ENCODE data around the gene KRT77.
"Not testable (repeated sequence)": the region's sequence is repeated elsewhere in the genome, so short reads cannot be mapped to it uniquely, and the experiment has no call there.

The KRT77 gene

GRCh38 chr12:52703424-52703823, at the start of gene KRT77:
TSS of gene KRT77 (minus strand) at chr12:52703524. CDS start at chr12:52703434, 90 bp downstream.
- no peak for DNase-seq (ENCODE audit: low read depth in 2 of 3, low spot score in 2 of 3)

GRCh38 chr12:52752516-52752915, 49.2 kb upstream of the KRT77 start:
- no peak for DNase-seq (ENCODE audit: low read depth in 2 of 3, low spot score in 2 of 3)

- no peak for DNase-seq (ENCODE audit: low read depth in 2 of 3, low spot score in 2 of 3)
These were observed 48.5 kb upstream of the KRT77 start for GRCh38 chr12:52751795-52752194.

- not testable (repeated sequence) for DNase-seq (ENCODE audit: low read depth in 2 of 3, low spot score in 2 of 3)
These were observed 47.2 kb upstream of the KRT77 start for GRCh38 chr12:52750532-52750931.

- DNase-seq (ENCODE audit: low read depth in 2 of 3, low spot score in 2 of 3), result no peak
These were observed 46.5 kb upstream of the KRT77 start for GRCh38 chr12:52749827-52750226.

GRCh38 chr12:52748578-52748977, 45.3 kb upstream of the KRT77 start:
- no peak for DNase-seq (ENCODE audit: low read depth in 2 of 3, low spot score in 2 of 3)

- DNase-seq (ENCODE audit: low read depth in 2 of 3, low spot score in 2 of 3), result no peak
These were observed 42.2 kb upstream of the KRT77 start for GRCh38 chr12:52745554-52745953.

GRCh38 chr12:52744493-52745156, 41.3 kb upstream of the KRT77 start:
- DNase-seq (ENCODE audit: low read depth in 2 of 3, low spot score in 2 of 3), result no peak

GRCh38 chr12:52742822-52743457, 39.6 kb upstream of the KRT77 start:
- no peak for DNase-seq (ENCODE audit: low read depth in 2 of 3, low spot score in 2 of 3)

- DNase-seq (ENCODE audit: low read depth in 2 of 3, low spot score in 2 of 3), result no peak
These were observed 38.9 kb upstream of the KRT77 start for GRCh38 chr12:52742196-52742580.

- DNase-seq (ENCODE audit: low read depth in 2 of 3, low spot score in 2 of 3), result peak; percentile 12 to 47 (median 35)
These were observed 38.3 kb upstream of the KRT77 start for GRCh38 chr12:52741375-52742195.

GRCh38 chr12:52740584-52740983, 37.3 kb upstream of the KRT77 start:
- no peak for DNase-seq (ENCODE audit: low read depth in 2 of 3, low spot score in 2 of 3)

- no peak for DNase-seq (ENCODE audit: low read depth in 2 of 3, low spot score in 2 of 3)
These were observed 36.6 kb upstream of the KRT77 start for GRCh38 chr12:52739963-52740362.

- DNase-seq (ENCODE audit: low read depth in 2 of 3, low spot score in 2 of 3), result no peak
These were observed 32.7 kb upstream of the KRT77 start for GRCh38 chr12:52735816-52736632.

GRCh38 chr12:52735106-52735505, 31.8 kb upstream of the KRT77 start:
- no peak for DNase-seq (ENCODE audit: low read depth in 2 of 3, low spot score in 2 of 3)

GRCh38 chr12:52730793-52731192, 27.5 kb upstream of the KRT77 start:
- DNase-seq (ENCODE audit: low read depth in 2 of 3, low spot score in 2 of 3), result no peak

GRCh38 chr12:52730383-52730782, 27.1 kb upstream of the KRT77 start:
- no peak for DNase-seq (ENCODE audit: low read depth in 2 of 3, low spot score in 2 of 3)

- DNase-seq (ENCODE audit: low read depth in 2 of 3, low spot score in 2 of 3), result no peak
These were observed 25.8 kb upstream of the KRT77 start for GRCh38 chr12:52729147-52729546.

GRCh38 chr12:52728374-52728773, 25.1 kb upstream of the KRT77 start:
- DNase-seq (ENCODE audit: low read depth in 2 of 3, low spot score in 2 of 3), result no peak

GRCh38 chr12:52727037-52727436, 23.7 kb upstream of the KRT77 start:
- DNase-seq (ENCODE audit: low read depth in 2 of 3, low spot score in 2 of 3), result no peak

GRCh38 chr12:52726451-52726850, 23.1 kb upstream of the KRT77 start:
- DNase-seq (ENCODE audit: low read depth in 2 of 3, low spot score in 2 of 3), result no peak

All from activated CD8-positive, alpha-beta memory T cell treated with anti-CD3 and anti-CD28 coated beads for 48 hours (primary cell).